Medulla oblongata (tissue), 1 donor: ENCODE data around the gene WLS.

Source experiments
- DNase-seq: peaks from one replicate; pipeline ENCODE4 v3.0.0-alpha.2; 2015; ENCODE audit errors: extremely low spot score

Gene WLS

GRCh38 chr1:68228851-68229250 lies 3.5 kb downstream of the WLS start:
- DNase-seq: no peak

- DNase-seq: no peak
Measured at GRCh38 chr1:68227598-68227997, 4.7 kb downstream of the WLS start.

- no peak for DNase-seq
Measured at GRCh38 chr1:68225781-68226180, 6.5 kb downstream of the WLS start.

GRCh38 chr1:68223687-68224086 lies 8.6 kb downstream of the WLS start:
- no peak for DNase-seq

- DNase-seq: no peak
Measured at GRCh38 chr1:68221980-68222373, 10.3 kb downstream of the WLS start.

GRCh38 chr1:68221001-68221979 lies 11.0 kb downstream of the WLS start:
- DNase-seq: no peak

- no peak for DNase-seq
Measured at GRCh38 chr1:68220420-68220819, 11.9 kb downstream of the WLS start.

- no peak for DNase-seq
Measured at GRCh38 chr1:68218490-68218889, 13.8 kb downstream of the WLS start.

- no peak for DNase-seq
Measured at GRCh38 chr1:68217618-68218017, 14.7 kb downstream of the WLS start.

- peak; percentile 44 for DNase-seq
Measured at GRCh38 chr1:68217060-68217554, 15.2 kb downstream of the WLS start.

GRCh38 chr1:68216089-68216772 lies 16.1 kb downstream of the WLS start:
- no peak for DNase-seq

GRCh38 chr1:68213843-68214242 lies 18.5 kb downstream of the WLS start:
- DNase-seq: no peak

- DNase-seq: no peak
Measured at GRCh38 chr1:68211761-68212380, 20.5 kb downstream of the WLS start.

- DNase-seq: no peak
Measured at GRCh38 chr1:68210829-68211228, 21.5 kb downstream of the WLS start.

- DNase-seq: no peak
Measured at GRCh38 chr1:68210027-68210426, 22.3 kb downstream of the WLS start.

- DNase-seq: no peak
Measured at GRCh38 chr1:68206848-68207689, 25.3 kb downstream of the WLS start.

GRCh38 chr1:68205794-68206358 lies 26.4 kb downstream of the WLS start:
- no peak for DNase-seq

GRCh38 chr1:68204977-68205630 lies 27.2 kb downstream of the WLS start:
- no peak for DNase-seq

GRCh38 chr1:68202239-68202832 lies 30.0 kb downstream of the WLS start:
- DNase-seq: no peak
